Epithelial cell of proximal tubule (primary cell): Measurements from ENCODE around the gene EPHX1. TPM values are rescaled to one million over a fixed set of nuclear protein-coding genes. Genes with fewer than 3 reads are reported as not detected.
A peak's percentile ranks its signal among the peaks of the same experiment; 100 is the strongest.
"Not testable (repeated sequence)": the region's sequence is repeated elsewhere in the genome, so short reads cannot be mapped to it uniquely, and the experiment has no call there.

Experiments used
- DNase-seq: peaks from one replicate; pipeline ENCODE4 v3.0.0-alpha.2; 2011; ENCODE audit warnings: low read depth
- H3K4me3 ChIP-seq: 2 replicates; pipeline ENCODE4 v1.5.1; 2011; ENCODE audit warnings: low read depth, mild to moderate bottlenecking, low read length
- total RNA-seq: library from RNA; depleted of rRNA; stranded (reverse); fragments of >200 nt; gene quantifications from 2 replicates; pipeline ENCODE4 v1.2.3, GENCODE V29; 2015
- TF ChIP-seq, protein P1 (sequence below): conservative IDR thresholded peaks from 2 replicates; pipeline ENCODE4 v1.5.1; 2012; ENCODE audit warnings: low read depth, mild to moderate bottlenecking, low read length

Gene EPHX1
- total RNA-seq, 1 donor from 2014 or later = 20.1 TPM

DNA sequence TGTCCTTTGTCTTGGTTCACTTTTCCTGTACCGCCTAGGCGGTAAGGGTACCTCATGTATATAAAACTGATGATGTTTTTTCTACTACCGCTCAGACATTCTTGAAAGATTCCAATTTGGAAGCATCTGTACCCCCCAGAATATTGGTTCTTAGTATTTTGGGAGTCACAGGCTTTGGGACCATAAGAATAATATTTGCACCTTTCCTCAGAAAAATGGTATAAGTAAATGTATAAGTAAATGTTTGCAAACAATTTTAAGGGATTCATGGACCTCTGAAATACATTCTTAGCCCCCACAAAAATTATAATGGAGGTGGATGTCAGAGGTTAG lies 31.6 kb upstream of the EPHX1 start:
- peak overlapping the region; percentile 96 for H3K4me3 ChIP-seq
- no peak for DNase-seq
- TF ChIP-seq, protein P1, sequence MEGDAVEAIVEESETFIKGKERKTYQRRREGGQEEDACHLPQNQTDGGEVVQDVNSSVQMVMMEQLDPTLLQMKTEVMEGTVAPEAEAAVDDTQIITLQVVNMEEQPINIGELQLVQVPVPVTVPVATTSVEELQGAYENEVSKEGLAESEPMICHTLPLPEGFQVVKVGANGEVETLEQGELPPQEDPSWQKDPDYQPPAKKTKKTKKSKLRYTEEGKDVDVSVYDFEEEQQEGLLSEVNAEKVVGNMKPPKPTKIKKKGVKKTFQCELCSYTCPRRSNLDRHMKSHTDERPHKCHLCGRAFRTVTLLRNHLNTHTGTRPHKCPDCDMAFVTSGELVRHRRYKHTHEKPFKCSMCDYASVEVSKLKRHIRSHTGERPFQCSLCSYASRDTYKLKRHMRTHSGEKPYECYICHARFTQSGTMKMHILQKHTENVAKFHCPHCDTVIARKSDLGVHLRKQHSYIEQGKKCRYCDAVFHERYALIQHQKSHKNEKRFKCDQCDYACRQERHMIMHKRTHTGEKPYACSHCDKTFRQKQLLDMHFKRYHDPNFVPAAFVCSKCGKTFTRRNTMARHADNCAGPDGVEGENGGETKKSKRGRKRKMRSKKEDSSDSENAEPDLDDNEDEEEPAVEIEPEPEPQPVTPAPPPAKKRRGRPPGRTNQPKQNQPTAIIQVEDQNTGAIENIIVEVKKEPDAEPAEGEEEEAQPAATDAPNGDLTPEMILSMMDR = no peak

DNA sequence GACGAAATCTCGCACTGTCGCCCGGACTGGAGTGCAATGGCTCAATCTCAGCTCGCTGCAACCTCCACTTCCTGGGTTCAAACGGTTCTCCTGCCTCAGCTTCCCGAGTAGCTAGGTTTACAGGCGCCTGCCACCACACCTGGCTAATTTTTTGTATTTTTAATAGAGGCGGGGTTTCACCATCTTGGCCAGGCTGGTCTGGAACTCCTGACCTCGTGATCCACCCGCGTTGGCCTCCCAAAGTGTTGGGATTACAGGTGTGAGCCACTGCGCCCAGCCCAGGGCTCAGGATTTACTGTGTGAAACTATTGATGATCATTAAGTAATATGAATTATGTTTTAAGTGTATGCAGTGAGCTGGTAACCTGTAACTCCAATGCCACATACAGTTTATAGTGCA lies 30.8 kb upstream of the EPHX1 start:
- not testable (repeated sequence) for DNase-seq
- H3K4me3 ChIP-seq = peak overlapping the region; percentile 96

DNA sequence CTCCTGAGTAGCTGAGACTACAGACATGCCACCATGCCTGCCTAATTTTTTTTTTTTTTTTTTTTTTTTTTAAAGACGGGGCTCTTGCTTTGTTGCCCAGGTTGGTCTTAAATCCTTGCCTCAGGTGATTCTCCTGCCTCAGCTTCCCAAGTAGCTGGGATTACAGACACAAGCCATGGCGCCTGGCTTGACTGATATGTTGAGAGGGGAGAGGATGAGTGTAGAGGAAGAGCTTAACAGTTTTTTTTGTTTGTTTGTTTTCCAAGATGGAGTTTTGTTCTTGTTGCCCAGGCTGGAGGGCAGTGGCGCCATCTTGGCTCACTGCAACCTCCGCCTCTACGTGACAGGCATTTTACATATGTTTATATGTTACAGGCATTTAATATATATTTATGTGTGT lies 29.8 kb upstream of the EPHX1 start:
- DNase-seq = no peak
- H3K4me3 ChIP-seq = no peak overlapping the region

DNA sequence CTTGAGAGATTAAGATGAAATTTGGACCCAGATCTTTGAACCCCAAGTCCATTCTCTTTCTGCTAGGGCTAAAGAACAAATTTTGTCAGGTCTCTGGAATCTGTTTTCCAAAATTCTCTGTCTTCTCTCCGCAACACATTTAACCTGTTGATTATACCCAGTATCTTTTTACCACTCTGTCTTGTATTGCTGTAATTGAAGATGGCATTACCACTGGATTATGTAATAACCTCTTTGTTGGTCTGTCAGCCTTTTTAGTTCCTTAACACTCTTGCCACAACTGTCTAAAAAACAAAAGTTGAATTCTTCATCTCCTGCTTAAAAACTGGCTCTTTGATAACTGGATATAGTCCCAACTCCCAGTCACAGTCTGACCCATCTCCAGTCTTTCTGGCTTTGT lies 29.3 kb upstream of the EPHX1 start:
- no peak overlapping the region for H3K4me3 ChIP-seq
- TF ChIP-seq, protein P1 = no peak
- no peak for DNase-seq

More for the DNA sequence above, 29.8 kb upstream of the EPHX1 start:
- TF ChIP-seq, protein P1 = no peak

GRCh38 chr1:225789142-225789541 lies 20.8 kb upstream of the EPHX1 start:
- not testable (repeated sequence) for DNase-seq, H3K4me3 ChIP-seq

DNA sequence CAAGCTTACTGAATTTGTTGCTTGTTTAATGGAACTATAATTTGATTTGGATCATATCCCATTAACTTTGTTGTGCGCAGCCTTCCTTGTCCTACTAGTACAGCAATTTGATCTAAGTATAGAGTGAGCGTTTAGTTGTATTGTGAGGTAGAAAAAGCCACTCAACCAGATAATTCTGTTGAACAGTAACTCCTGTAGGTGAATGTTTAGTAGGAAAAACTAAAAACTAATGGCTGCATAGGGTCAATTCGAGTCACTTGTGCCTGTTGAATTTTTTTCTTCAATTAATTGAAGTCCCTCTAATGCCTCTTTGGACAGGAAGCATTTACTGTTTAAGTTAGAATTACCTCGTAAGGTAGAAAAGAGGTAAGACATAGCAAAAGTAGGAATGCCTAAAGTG lies 15.0 kb upstream of the EPHX1 start:
- TF ChIP-seq, protein P1 = no peak

DNA sequence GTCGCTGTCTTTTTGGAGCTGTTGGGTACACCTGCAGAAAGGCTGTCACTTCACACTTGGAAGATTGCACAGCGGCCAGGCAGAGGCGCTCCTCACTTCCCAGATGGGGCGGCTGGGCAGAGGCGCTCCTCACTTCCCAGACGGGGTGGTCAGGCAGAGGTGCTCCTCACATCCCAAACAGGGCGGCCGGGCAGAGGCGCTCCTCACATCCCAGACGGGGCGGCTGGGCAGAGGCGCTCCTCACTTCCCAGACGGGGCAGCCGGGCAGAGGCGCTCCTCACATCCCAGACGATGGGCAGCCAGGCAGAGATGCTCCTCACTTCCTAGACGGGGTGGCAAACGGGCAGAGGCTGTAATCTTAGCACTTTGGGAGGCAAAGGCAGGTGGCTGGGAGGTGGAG lies 13.8 kb upstream of the EPHX1 start:
- DNase-seq, H3K4me3 ChIP-seq: not testable (repeated sequence)

More for the DNA sequence above, 15.0 kb upstream of the EPHX1 start:
- DNase-seq = no peak
- no peak overlapping the region for H3K4me3 ChIP-seq

DNA sequence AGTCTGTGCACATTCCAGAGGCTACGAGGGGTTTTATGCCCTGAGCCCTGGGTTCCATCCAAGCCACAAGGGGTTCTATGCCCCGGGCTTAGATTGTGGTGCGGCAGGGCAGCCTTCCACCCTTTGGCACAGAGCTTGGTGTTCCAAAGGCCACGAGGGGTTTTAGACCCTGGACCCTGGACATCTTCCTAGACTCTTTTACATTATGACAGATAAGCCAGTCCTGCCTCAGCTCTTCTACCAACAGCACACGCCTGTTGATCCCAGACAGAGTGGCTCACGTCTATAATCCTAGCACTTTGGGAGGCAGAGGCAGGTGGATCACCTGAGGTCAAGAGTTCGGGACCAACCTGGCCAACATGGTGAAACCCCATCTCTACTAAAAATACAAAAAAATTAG lies 8.8 kb upstream of the EPHX1 start:
- DNase-seq, H3K4me3 ChIP-seq: not testable (repeated sequence)

GRCh38 chr1:225806249-225806648 lies 3.7 kb upstream of the EPHX1 start:
- H3K4me3 ChIP-seq = no peak overlapping the region
- no peak for DNase-seq
- TF ChIP-seq, protein P1 = no peak

GRCh38 chr1:225806736-225807135 lies 3.2 kb upstream of the EPHX1 start:
- H3K4me3 ChIP-seq, DNase-seq: not testable (repeated sequence)
